Activated CD8-positive, alpha-beta memory T cell treated with anti-CD3 and anti-CD28 coated beads for 1 hour (primary cell): Measurements from ENCODE around the gene UTP14C.
"Not testable (repeated sequence)": the region's sequence is repeated elsewhere in the genome, so short reads cannot be mapped to it uniquely, and the experiment has no call there.

Source experiments
- DNase-seq, 2 donors: peaks; one replicate each; pipeline ENCODE4 v3.0.0-alpha.2; 2020; ENCODE audit warnings: low read depth in 1 of 2; ENCODE audit errors: extremely low read depth in 1 of 2

Gene UTP14C

GRCh38 chr13:52024481-52024880, at the start of gene UTP14C:
UTP14C (plus strand) TSS chr13:52024691; CDS start chr13:52028805, 4,114 bp downstream.
- DNase-seq = no peak

GRCh38 chr13:51976423-51976822, 48.1 kb upstream of the UTP14C start:
- DNase-seq = no peak

GRCh38 chr13:51976890-51977289, 47.6 kb upstream of the UTP14C start:
- DNase-seq = no peak

- no peak for DNase-seq
Measured at GRCh38 chr13:51977625-51978024, 46.9 kb upstream of the UTP14C start.

- no peak for DNase-seq
Measured at GRCh38 chr13:51978796-51979556, 45.5 kb upstream of the UTP14C start.

- DNase-seq = no peak
Measured at GRCh38 chr13:51980908-51981307, 43.6 kb upstream of the UTP14C start.

- DNase-seq = no peak
Measured at GRCh38 chr13:51981355-51981754, 43.1 kb upstream of the UTP14C start.

GRCh38 chr13:51983292-51983691, 41.2 kb upstream of the UTP14C start:
- not testable (repeated sequence) for DNase-seq

GRCh38 chr13:51984904-51985303, 39.6 kb upstream of the UTP14C start:
- not testable (repeated sequence) for DNase-seq

- DNase-seq = no peak
Measured at GRCh38 chr13:51988988-51989618, 35.4 kb upstream of the UTP14C start.

GRCh38 chr13:51993713-51994112, 30.8 kb upstream of the UTP14C start:
- DNase-seq = no peak

GRCh38 chr13:51995677-51996551, 28.6 kb upstream of the UTP14C start:
- no peak for DNase-seq

- DNase-seq = no peak
Measured at GRCh38 chr13:51996641-51997040, 27.9 kb upstream of the UTP14C start.

- no peak for DNase-seq
Measured at GRCh38 chr13:51997186-51997585, 27.3 kb upstream of the UTP14C start.

- no peak for DNase-seq
Measured at GRCh38 chr13:51997641-51998330, 26.7 kb upstream of the UTP14C start.

GRCh38 chr13:51998723-51999509, 25.6 kb upstream of the UTP14C start:
- no peak for DNase-seq

- no peak for DNase-seq
Measured at GRCh38 chr13:51999510-51999911, 25.0 kb upstream of the UTP14C start.

GRCh38 chr13:51999921-52000320, 24.6 kb upstream of the UTP14C start:
- no peak for DNase-seq

GRCh38 chr13:52001120-52001731, 23.3 kb upstream of the UTP14C start:
- DNase-seq = no peak

- no peak for DNase-seq
Measured at GRCh38 chr13:52002361-52002760, 22.1 kb upstream of the UTP14C start.
